H1 (cell line): ENCODE results near the gene FMNL2. TPM values are rescaled to one million over a fixed set of nuclear protein-coding genes. Genes with fewer than 3 reads are reported as not detected.

Experiments
- BCL11A ChIP-seq, 2 experiments: IDR thresholded peaks; one replicate each; pipeline ENCODE4 v1.6.1; 2011; ENCODE audit warnings: low read depth in 2 of 2, low read length in 2 of 2, mild to moderate bottlenecking in 2 of 2
- RFX5 ChIP-seq: IDR thresholded peaks from 2 replicates; pipeline ENCODE4 v1.6.1; 2011; ENCODE audit warnings: low read depth, low read length, improper control_type of control experiment, borderline replicate concordance
- RNF2 ChIP-seq: fragments of 200-900, 300-1000 bp; sonication (generic); IDR thresholded peaks from 2 replicates; pipeline ENCODE4 v1.7.1; 2016; ENCODE audit warnings: borderline replicate concordance, low read depth, mild to moderate bottlenecking, antibody characterized with exemption, low read length; ENCODE audit not compliant: poor library complexity, severe bottlenecking; ENCODE audit errors: missing control alignments
- SUZ12 ChIP-seq: fragments of 200-600 bp; sonication (generic); IDR thresholded peaks from 2 replicates; pipeline ENCODE4 v1.6.1; 2012; ENCODE audit warnings: mild to moderate bottlenecking, inconsistent platforms, low read length, moderate library complexity, mixed read lengths
- TBP ChIP-seq: IDR thresholded peaks from 2 replicates; pipeline ENCODE4 v1.6.1; 2011; ENCODE audit warnings: low read depth, low read length, improper control_type of control experiment
- polyA plus RNA-seq, 7 experiments: library from polyadenylated mRNA; depleted of rRNA in 3 of 7; stranded (reverse) in 5 of 7; unstranded in 2 of 7; fragments of >200 nt in 5 of 7; fragments of 200-250 nt in 2 of 7; gene quantifications; 1 replicate in 5 of 7; 2 replicates in 1 of 7; 4 replicates in 1 of 7; pipeline versions ENCODE4 v1.2.1 to v1.2.3, GENCODE V29; 2011 to 2013; ENCODE audit warnings: missing spikeins in 2 of 7, mixed read lengths in 2 of 7
- total RNA-seq: library from RNA; stranded (reverse); fragmentation: NEBNext Ultra II Directional; extraction: Animal tissue kit (Norgen Biotek cat#: 25700); gene quantifications from 2 replicates; pipeline ENCODE4 v1.2.1, GENCODE V29; 2021
- TF ChIP-seq, protein P1 (sequence below): fragments of 300-600 bp; sonication (generic); IDR thresholded peaks from 2 replicates; pipeline ENCODE4 v1.7.1; 2012; ENCODE audit warnings: low read length, moderate library complexity, mild to moderate bottlenecking, inconsistent platforms; ENCODE audit not compliant: insufficient replicate concordance

Gene FMNL2
- total and polyA plus RNA-seq, 2 of the 8 experiments (the other 6 are each of a cell fraction or from before 2014, with no cell fraction given) = 15.5 to 45.1 TPM

DNA sequence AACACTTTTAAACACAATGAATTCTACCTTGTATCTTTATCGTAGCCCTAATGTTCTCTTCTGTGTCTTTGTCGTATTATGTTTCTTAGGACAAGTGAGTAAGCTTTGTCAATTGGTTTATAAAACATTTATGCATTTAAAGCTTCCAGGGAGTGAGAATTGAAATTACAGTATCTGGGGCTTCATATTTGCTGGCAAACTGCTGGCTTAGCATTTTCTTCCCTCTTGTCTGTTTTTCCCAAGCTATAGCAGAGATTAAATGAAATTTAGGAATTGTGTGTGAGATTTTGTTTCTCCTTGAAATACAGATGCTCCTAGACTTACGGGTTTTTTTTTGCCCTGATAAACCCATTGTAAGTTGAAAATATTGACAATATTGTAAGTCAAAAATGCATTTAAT is 73.3 kb downstream of the FMNL2 start (continued):
- no peak for TF ChIP-seq RNF2
- no peak for TF ChIP-seq TBP
- no peak for TF ChIP-seq SUZ12
- TF ChIP-seq, protein P1, sequence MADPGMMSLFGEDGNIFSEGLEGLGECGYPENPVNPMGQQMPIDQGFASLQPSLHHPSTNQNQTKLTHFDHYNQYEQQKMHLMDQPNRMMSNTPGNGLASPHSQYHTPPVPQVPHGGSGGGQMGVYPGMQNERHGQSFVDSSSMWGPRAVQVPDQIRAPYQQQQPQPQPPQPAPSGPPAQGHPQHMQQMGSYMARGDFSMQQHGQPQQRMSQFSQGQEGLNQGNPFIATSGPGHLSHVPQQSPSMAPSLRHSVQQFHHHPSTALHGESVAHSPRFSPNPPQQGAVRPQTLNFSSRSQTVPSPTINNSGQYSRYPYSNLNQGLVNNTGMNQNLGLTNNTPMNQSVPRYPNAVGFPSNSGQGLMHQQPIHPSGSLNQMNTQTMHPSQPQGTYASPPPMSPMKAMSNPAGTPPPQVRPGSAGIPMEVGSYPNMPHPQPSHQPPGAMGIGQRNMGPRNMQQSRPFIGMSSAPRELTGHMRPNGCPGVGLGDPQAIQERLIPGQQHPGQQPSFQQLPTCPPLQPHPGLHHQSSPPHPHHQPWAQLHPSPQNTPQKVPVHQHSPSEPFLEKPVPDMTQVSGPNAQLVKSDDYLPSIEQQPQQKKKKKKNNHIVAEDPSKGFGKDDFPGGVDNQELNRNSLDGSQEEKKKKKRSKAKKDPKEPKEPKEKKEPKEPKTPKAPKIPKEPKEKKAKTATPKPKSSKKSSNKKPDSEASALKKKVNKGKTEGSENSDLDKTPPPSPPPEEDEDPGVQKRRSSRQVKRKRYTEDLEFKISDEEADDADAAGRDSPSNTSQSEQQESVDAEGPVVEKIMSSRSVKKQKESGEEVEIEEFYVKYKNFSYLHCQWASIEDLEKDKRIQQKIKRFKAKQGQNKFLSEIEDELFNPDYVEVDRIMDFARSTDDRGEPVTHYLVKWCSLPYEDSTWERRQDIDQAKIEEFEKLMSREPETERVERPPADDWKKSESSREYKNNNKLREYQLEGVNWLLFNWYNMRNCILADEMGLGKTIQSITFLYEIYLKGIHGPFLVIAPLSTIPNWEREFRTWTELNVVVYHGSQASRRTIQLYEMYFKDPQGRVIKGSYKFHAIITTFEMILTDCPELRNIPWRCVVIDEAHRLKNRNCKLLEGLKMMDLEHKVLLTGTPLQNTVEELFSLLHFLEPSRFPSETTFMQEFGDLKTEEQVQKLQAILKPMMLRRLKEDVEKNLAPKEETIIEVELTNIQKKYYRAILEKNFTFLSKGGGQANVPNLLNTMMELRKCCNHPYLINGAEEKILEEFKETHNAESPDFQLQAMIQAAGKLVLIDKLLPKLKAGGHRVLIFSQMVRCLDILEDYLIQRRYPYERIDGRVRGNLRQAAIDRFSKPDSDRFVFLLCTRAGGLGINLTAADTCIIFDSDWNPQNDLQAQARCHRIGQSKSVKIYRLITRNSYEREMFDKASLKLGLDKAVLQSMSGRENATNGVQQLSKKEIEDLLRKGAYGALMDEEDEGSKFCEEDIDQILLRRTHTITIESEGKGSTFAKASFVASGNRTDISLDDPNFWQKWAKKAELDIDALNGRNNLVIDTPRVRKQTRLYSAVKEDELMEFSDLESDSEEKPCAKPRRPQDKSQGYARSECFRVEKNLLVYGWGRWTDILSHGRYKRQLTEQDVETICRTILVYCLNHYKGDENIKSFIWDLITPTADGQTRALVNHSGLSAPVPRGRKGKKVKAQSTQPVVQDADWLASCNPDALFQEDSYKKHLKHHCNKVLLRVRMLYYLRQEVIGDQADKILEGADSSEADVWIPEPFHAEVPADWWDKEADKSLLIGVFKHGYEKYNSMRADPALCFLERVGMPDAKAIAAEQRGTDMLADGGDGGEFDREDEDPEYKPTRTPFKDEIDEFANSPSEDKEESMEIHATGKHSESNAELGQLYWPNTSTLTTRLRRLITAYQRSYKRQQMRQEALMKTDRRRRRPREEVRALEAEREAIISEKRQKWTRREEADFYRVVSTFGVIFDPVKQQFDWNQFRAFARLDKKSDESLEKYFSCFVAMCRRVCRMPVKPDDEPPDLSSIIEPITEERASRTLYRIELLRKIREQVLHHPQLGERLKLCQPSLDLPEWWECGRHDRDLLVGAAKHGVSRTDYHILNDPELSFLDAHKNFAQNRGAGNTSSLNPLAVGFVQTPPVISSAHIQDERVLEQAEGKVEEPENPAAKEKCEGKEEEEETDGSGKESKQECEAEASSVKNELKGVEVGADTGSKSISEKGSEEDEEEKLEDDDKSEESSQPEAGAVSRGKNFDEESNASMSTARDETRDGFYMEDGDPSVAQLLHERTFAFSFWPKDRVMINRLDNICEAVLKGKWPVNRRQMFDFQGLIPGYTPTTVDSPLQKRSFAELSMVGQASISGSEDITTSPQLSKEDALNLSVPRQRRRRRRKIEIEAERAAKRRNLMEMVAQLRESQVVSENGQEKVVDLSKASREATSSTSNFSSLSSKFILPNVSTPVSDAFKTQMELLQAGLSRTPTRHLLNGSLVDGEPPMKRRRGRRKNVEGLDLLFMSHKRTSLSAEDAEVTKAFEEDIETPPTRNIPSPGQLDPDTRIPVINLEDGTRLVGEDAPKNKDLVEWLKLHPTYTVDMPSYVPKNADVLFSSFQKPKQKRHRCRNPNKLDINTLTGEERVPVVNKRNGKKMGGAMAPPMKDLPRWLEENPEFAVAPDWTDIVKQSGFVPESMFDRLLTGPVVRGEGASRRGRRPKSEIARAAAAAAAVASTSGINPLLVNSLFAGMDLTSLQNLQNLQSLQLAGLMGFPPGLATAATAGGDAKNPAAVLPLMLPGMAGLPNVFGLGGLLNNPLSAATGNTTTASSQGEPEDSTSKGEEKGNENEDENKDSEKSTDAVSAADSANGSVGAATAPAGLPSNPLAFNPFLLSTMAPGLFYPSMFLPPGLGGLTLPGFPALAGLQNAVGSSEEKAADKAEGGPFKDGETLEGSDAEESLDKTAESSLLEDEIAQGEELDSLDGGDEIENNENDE = no peak
- no peak for TF ChIP-seq RFX5
- no peak for TF ChIP-seq BCL11A (IDR thresholded peaks at IDR 0.05; ENCODE audit: low read depth in 2 of 2, low read length in 2 of 2)
